ENCODE data around the gene BSN.

The BSN gene, protein sequence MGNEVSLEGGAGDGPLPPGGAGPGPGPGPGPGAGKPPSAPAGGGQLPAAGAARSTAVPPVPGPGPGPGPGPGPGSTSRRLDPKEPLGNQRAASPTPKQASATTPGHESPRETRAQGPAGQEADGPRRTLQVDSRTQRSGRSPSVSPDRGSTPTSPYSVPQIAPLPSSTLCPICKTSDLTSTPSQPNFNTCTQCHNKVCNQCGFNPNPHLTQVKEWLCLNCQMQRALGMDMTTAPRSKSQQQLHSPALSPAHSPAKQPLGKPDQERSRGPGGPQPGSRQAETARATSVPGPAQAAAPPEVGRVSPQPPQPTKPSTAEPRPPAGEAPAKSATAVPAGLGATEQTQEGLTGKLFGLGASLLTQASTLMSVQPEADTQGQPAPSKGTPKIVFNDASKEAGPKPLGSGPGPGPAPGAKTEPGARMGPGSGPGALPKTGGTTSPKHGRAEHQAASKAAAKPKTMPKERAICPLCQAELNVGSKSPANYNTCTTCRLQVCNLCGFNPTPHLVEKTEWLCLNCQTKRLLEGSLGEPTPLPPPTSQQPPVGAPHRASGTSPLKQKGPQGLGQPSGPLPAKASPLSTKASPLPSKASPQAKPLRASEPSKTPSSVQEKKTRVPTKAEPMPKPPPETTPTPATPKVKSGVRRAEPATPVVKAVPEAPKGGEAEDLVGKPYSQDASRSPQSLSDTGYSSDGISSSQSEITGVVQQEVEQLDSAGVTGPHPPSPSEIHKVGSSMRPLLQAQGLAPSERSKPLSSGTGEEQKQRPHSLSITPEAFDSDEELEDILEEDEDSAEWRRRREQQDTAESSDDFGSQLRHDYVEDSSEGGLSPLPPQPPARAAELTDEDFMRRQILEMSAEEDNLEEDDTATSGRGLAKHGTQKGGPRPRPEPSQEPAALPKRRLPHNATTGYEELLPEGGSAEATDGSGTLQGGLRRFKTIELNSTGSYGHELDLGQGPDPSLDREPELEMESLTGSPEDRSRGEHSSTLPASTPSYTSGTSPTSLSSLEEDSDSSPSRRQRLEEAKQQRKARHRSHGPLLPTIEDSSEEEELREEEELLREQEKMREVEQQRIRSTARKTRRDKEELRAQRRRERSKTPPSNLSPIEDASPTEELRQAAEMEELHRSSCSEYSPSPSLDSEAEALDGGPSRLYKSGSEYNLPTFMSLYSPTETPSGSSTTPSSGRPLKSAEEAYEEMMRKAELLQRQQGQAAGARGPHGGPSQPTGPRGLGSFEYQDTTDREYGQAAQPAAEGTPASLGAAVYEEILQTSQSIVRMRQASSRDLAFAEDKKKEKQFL (N-terminal part only)

DNA sequence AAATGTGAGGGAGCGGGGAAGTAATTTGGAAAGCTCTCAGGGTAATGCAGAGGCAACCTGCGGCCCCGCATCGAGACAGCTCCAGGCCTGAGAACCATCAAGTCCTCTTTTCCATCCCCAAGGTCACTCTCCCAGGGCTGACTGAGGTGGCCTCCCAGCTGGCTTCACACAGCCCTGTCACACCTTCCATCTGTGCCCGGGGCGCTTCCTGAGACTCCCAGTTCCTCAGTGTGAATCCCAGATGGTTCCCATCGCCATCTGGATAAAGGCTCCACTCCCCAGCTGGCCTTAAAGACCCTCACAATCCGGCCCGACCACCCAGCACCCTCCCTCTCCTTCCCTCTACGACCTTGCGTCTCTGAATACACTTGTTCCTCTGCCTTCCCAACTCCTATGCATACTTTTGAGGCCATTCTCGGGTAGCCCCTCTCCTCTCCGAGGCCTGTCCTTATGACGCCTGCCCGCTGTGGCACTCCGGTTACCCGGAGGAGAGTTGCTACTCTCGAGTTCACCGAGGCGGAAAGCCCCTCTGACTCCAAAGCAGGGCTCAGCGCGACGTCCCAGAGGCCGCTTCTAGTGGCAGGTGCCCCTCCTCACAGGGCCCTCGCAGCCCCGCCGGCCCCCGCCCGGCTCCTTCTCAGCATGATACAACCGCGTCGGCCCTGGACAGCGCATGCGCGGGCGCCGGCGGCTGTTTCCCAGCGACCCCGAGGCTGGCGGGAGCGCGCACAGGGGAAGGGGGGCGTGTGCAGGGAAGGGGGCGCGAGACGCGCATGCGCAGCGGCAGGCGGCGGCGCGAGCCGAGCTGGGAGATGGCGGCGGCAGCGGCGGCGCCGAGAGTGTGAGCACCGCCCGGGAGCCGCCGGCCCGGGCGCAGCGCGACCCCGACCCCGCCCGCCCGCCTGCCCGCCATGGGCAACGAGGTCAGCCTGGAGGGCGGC is at the start of gene BSN:
BSN (plus strand) TSS at position 786 of the 941 bp plus-strand sequence; CDS start at position 912, 126 bp downstream.
- DNase-seq, result peak; percentile 90

DNA sequence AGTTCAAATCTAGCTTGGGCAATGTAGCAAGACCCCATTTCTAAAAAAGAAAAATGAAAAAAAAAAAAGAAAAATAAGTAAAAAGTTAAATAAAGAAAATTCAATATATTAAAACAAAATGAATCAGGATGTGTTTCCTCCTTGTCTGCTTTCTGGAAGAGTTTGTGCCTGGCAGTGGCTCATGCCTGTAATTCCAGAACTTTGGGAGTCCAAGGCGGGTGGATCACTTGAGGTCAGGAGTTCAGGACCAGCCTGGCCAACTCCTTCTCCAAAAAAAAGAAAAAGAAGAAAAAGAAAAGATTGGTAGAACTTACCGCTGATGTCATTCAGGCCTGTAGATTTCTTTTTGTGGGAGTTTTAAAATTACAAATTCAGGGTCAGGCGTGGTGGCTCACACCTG is 47.4 kb upstream of the BSN start:
- DNase-seq, result no peak

DNA sequence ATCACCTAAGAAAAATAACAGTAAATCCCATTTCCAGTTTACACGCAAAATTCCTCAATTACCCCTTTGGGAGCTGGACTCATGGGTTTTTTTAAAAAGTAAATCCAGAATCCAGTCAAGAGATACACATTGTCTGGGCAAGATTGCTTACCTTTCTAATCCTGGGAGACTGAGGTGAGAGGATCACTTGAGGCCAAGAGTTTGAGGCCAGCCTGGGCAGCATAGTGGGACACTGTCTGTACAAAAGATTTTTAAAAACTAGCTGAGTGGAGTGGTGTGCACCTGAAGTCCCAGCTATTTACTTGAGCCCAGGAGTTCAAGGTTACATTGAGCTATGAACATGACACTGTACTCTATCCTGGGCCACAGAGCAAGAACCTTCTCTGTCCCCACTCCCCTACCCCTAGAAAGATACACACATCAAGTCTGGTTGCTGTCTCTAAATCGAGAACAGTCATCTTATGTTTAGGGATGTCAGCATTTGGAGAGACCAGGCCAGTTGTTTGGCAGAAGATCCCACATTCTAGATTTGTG is 45.2 kb upstream of the BSN start:
- DNase-seq, result no peak

DNA sequence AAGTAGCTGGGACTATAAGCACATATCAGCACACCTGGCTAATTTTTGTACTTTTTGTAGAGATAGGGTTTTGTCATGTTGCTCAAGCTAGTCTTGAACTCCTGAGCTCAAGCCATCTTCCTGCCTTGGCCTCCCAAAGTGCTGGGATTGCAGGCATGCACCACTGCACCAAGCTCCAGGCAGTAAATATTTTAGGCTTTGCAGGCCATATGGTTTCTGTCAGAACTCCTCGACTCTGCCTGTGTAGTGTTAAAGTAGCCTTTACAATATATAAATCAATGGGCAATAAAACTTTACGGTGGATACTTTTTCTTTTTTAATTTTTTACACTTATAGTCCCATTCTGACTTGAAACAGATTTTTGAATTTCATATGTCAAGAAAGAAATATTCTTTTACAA is 42.6 kb upstream of the BSN start:
- no peak for DNase-seq

DNA sequence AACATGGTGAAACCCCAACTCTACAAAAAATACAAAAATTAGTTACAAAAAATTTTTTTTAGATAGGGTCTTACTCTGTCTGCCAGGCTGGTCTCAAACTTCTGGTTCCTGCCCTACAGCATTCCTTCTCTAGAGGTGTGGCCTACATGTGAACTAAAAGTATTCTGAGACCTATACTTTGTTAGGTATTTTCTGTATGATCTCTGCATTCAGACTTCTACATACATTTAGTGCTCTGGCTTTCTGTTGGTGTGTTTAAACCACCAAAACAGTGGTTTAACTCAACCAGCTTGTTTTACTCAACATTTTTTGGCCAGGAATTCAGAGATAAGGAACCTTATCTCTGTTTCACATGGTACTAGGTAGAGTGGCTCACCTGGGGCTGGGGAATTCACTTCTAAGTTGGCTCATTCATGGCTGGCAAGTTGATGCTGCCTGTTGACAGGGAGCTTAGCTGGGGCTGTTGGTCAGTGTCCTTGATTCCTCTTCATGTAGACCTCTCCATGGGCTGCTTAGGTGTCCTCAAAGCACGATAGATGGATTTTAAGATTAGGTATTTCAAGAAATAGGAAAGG is 41.4 kb upstream of the BSN start:
- DNase-seq, result no peak

DNA sequence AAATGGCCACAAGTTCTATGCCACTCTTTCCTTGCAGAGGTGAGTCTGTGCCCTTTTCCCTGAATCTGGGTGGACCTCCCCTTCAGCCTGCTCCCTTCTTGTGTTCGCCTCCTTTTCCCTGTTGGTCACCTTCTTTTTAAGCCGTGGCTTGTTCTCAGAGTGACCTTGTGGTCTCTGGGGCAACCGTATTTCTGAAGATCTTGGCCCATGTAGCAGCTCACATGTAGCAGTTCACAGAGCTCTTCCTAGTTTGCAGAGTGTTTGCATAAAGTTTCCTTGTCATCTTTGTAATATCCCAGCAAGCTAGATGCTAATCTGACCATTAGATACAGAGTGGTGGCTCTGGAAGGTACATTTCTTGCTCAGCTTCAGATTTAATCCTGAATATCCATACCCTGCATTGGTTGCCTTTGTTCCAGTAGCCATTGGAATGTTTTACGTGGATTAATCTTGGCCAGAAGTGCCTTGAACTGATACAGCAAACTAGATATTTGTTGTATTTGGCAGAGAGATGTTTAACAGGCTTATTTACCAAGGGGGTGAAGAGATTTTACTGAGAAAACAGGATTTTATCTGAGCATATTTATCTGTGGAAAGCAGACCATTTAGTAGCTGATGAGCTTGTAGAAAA is 40.7 kb upstream of the BSN start:
- DNase-seq, result no peak

DNA sequence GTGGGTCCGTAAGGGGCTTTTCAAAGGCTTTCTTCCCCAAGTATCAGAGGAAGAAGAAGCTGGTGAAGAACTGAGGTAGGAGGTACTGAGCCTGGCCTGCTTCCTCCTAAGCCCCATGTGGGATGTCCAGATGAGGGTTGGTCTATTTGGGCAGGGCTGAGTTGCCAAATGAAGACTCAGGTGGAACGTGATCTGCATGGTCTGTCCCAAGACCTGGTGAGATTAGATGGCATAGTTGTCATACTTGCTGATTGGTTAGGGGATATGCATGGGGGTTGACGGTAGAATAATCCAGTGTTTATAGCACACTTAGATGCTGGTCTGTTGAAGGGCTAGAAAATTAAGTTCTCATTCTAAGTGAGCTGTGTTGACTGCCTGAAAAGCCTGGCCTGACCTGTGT is 36.3 kb upstream of the BSN start:
- DNase-seq, result no peak

DNA sequence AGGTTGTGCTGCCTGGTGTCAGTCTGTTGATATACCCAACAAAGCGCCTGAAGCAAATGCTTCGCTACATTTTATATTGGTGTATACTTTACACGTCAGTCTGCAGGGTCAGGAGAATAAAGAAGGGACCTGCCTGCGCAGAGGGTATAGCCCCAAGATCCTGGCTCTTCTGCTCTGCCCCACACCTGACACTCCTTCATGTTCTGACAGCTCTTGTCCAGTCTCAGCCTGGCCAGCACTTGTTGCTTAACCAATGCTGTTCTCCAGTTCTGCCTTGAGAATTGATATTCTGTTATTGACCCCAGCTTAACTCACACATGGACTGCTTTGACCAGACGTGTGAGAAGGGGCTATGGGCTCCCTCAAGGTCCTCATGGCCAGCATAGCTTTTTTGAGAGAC is 35.8 kb upstream of the BSN start:
- DNase-seq, result no peak

DNA sequence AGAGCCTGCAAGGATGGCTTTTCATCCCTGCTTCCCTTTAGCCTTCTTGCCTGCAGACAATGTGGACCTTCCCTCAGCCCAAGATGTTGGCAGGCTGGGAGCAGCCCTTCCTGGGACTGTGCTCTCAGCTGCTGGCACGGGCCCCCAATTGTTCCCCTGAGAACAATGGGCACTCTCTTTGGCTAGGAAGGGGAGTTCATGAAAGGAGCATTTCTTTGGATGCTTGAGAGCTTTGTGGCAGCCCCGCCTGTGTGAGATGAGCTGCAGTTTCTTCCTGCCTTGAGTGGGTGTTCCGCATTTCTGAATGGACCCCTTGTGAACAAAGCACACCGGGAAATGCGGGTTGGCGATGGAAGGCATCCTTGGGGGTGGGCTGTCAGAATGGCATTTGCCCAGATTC is 35.0 kb upstream of the BSN start:
- DNase-seq, result no peak

DNA sequence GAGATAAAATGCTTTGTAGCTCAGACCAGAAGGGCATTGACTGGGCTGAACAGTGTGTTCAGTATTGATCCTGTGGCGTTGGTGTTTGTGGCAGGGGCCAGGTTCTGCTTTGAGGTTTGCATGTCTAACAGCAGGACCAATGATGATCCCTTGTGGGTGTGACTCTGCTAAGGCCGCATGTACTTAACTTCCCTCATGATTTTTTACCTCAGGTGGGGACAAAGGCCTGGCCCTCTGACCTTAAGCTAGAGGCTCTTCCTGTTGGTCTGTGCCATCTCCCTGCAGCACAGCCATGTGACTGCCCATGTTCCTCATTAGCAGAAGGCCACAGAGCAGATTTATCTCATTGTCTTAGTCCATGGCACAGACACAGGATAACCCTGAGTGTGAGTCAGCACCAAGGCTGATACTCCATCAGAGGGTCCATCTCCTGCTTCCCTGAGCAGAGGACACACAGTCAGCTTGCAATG is 34.3 kb upstream of the BSN start:
- no peak for DNase-seq

DNA sequence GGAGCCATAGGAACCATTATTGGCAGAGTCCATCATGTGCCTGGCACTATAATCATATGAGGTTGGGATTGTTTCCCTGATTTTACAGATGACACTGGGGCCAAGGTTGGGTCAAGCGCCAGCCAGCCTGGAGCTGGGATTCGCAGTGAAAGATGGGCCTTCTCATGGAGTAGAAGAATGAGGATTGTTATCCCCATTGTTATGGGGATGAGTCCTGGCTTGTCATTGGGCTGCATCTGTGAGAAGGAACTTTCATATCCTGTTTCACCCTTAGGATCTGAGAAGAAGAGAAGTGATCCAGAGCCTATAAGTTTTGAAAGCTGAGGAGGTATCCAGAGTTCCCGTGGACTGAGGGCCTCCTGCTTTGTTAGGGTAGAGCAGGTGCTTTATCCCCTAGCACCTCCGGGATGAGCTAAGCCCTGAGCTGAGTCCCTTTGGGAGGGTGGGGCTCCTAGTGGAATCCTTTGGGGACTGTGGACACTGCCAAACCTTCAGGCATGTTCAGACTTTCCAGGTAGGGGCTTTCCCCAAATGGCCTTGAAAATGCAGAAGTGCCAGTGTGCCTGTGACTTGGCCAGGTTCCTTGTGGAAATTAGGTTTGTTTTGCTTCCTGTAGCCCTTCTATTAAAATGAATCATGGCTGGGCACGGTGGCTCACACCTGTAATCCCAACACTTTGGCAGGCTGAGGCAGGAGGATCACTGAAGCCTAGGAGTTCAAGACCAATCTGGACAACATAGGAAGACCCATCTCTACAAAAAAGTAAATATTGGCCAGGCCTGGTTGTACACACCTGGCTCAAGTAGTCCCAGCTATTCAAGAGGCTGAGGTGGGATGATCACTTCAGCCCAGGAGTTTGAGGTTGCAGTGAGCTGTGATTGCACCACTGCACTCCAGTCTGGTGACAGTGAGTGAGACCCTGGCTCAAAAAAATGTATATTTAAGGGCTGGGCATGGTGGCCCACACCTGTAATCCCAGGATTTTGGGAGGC is 30.2 kb upstream of the BSN start:
- DNase-seq, result no peak

DNA sequence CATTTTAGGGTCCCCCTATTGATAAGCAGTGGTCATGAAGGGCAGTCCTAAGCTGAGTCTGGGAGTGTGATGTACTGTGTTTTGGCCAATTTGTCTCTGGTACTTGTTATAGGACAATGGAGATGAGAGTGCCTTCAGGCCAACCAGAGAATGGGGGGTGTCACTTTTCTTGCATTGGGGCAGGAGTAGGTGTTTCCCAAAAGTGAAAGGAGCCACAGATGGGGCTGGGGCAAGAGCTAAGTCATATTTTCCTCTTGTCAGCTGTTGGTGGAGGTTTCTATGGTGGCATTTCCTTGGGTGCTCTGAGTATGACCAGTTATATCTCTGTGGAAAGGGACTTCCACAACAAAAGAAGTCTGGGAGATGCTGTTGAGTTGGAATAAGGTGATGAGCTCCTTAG is 24.7 kb upstream of the BSN start:
- no peak for DNase-seq

DNA sequence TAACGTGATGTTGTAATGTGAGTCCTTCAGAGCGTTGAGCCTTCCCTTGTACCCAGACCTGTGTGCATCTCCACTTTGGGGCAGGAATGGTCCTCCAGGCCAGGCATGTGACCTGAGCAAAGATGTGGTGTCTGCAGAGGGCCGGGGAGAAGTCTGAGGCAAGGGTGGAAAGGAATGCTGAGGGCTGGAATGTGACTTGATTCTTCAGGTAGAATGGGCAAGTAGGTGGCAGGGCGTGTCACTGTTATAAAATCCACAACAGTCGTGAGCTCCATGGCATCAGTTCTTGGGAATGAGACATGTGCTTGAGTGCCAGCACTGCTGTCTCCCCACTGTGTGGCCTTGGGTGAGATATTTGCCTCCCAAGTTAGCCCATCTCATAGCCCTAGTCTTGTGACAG is 24.0 kb upstream of the BSN start:
- no peak for DNase-seq

DNA sequence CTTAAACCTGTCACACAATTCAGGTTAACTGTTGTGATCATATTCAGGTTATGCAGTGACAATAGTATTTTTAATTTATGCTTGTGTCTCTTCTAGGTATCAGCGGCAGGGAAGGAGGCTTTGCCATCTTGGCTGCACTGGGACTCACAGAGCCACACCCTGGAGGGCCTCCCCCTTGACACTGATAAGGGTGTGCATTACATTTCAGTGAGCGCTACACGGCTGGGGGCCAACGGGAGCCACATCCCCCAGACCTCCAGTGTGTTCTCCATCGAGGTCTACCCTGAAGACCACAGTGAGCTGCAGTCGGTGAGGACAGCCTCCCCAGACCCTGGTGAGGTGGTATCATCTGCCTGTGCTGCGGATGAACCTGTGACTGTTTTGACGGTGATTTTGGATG is 23.6 kb upstream of the BSN start:
- no peak for DNase-seq

DNA sequence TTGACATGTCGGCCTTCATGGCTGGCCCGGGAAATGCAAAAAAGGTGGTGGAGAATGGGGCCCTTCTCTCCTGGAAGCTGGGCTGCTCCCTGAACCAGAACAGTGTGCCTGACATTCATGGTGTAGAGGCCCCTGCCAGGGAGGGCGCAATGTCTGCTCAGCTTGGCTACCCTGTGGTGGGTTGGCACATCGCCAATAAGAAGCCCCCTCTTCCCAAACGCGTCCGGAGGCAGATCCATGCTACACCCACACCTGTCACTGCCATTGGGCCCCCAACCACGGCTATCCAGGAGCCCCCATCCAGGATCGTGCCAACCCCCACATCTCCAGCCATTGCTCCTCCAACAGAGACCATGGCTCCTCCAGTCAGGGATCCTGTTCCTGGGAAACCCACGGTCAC is 23.1 kb upstream of the BSN start:
- no peak for DNase-seq

DNA sequence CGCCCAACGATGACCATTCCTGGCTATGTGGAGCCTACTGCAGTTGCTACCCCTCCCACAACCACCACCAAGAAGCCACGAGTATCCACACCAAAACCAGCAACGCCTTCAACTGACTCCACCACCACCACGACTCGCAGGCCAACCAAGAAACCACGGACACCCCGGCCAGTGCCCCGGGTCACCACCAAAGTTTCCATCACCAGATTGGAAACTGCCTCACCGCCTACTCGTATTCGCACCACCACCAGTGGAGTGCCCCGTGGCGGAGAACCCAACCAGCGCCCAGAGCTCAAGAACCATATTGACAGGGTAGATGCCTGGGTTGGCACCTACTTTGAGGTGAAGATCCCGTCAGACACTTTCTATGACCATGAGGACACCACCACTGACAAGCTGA is 22.6 kb upstream of the BSN start:
- DNase-seq, result no peak

DNA sequence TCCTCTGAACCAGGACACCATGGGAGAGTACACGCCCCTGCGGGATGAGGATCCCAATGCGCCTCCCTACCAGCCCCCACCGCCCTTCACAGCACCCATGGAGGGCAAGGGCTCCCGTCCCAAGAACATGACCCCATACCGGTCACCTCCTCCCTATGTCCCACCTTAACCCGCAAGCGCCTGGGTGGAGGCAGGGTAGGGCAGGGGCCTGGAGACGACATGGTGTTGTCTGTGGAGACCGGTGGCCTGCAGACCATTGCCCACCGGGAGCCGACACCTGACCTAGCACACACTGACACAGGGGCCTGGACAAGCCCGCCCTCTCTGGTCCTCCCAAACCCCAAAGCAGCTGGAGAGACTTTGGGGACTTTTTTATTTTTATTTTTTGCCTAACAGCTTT is 21.2 kb upstream of the BSN start:
- no peak for DNase-seq

DNA sequence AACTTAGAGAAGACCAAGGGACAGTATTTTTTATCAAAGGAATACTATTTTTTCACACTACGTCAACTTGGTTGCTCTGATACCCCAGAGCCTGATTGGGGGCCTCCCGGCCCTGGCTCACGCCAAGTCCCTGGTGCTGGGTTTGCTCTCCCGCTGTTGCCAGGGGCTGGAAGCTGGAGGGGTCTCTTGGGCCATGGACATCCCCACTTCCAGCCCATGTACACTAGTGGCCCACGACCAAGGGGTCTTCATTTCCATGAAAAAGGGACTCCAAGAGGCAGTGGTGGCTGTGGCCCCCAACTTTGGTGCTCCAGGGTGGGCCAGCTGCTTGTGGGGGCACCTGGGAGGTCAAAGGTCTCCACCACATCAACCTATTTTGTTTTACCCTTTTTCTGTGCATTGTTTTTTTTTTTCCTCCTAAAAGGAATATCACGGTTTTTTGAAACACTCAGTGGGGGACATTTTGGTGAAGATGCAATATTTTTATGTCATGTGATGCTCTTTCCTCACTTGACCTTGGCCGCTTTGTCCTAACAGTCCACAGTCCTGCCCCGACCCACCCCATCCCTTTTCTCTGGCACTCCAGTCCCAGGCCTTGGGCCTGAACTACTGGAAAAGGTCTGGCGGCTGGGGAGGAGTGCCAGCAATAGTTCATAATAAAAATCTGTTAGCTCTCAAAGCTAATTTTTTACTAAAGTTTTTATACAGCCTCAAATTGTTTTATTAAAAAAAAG is 20.3 kb upstream of the BSN start:
- no peak for DNase-seq
